IPS DF 6.9 (cell line): ENCODE data around the gene FAF1.
"Not testable (repeated sequence)": the region's sequence is repeated elsewhere in the genome, so short reads cannot be mapped to it uniquely, and the experiment has no call there.

Experiments
- DNase-seq: peaks from one replicate; pipeline ENCODE4 v3.0.0-alpha.2; 2013; ENCODE audit warnings: low read depth, low spot score
- H3K27ac ChIP-seq: one replicate; pipeline ENCODE4 v1.5.1; 2013; ENCODE audit warnings: low read length, control low read depth
- H3K27me3 ChIP-seq: 2 replicates; pipeline ENCODE4 v1.6.1; 2013; ENCODE audit warnings: mild to moderate bottlenecking, low read length; ENCODE audit not compliant: control insufficient read depth, insufficient read depth
- H3K36me3 ChIP-seq: 2 replicates; pipeline ENCODE4 v1.6.1; 2013; ENCODE audit warnings: low read length; ENCODE audit not compliant: control insufficient read depth, insufficient read depth
- H3K4me1 ChIP-seq: 2 replicates; pipeline ENCODE4 v1.6.1; 2013; ENCODE audit warnings: low read length; ENCODE audit not compliant: control insufficient read depth, insufficient read depth
- H3K4me3 ChIP-seq: 2 replicates; pipeline ENCODE4 v1.5.1; 2013; ENCODE audit warnings: mild to moderate bottlenecking, low read length
- H3K9me3 ChIP-seq: 2 replicates; pipeline ENCODE4 v1.6.1; 2013; ENCODE audit warnings: low read length, inconsistent platforms; ENCODE audit not compliant: control insufficient read depth, insufficient read depth
- WGBS: extraction: QIAGEN DNeasy Blood & Tissue Kit; methylation state at CpG from one replicate; pipeline ENCODE4 v1.1.7; 2013; ENCODE audit warnings: mixed read lengths, missing lambda C conversion rate; ENCODE audit not compliant: insufficient read length, insufficient coverage; 5-methylcytosine and 5-hydroxymethylcytosine counted together

The FAF1 gene

DNA sequence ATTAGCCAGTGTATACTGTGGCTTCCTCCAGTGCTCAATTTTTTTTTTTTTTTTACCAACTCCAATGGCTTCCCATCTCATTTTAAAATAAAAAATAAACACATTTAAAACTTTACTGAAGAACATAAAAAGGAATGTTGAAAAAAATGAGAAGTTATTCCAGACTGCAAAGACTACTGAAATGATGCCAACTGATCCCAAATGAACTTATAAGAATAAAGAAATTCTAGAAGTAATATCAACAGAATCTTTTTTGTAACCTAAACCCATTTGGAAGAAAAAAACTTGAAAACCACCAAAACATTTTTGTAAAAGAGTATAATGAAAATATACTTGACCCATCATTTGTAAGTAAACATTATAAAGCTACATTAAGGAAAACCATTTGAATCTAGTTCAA, 129.4 kb downstream of the FAF1 start:
- Histone ChIP-seq H3K9me3 (no peaks in the 10 kb centered on the region; the same call in 1 of the 2 replicates), H3K27ac (no peak overlapping the region), H3K27me3 (no peaks in the 10 kb centered on the region), H3K4me1 (no peaks in the 10 kb centered on the region), H3K36me3 (no peaks in the 10 kb centered on the region), H3K4me3 (no peak overlapping the region)
- DNase-seq, result no peak

DNA sequence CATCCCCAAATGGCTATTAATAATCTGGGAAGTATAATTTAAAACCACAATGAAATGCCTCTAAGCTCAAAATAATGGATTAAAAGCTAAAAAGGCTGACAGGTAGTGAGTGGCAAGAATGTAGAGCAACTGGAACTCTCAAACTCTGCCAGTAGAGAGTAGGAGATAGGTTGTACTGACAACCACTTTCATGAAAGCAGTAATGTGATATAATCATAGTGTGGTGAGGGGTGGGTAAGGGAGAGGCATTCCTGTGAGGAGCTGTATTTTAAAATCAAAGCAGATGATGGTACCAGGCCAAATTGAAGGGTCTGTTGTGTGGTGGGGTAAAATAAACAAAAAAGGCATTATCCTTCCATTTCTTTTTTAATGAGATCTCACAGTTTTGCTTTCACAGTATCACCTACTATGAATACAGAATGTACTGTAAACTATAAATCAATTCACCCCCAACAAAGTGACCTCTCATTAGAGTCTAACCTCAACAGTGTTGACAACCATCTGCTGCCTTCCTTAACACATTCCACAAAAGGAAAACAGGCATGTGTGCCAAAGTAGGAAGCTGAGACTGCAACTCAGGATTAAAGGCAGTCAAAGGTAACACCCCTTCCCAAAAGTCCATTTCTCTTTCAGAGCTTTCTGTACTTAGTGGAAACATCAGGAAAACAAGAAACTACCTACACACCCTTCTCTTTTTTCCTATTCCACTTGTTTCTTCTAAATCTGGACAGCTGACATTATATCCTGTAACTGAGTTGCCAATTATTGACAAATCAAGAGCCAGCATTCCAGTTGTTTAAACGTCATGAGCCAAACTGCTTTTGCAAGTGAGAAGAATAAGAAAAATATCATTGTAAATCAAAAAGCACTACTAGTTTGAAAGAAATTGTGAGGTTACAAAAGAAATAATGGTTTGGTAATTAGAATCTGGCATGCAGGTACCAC, 130.8 kb downstream of the FAF1 start:
- no CpG with 5 or more reads among the region's 1 CpG for WGBS
- H3K36me3 ChIP-seq, result no peaks in the 10 kb centered on the region
- no peaks in the 10 kb centered on the region for H3K4me1 ChIP-seq
- no peaks in the 10 kb centered on the region for H3K27me3 ChIP-seq
- H3K27ac ChIP-seq, result no peak overlapping the region
- no peak for DNase-seq
- H3K9me3 ChIP-seq, result no peaks in the 10 kb centered on the region; the same call in 1 of the 2 replicates
- no peak overlapping the region for H3K4me3 ChIP-seq

- WGBS, result 100% methylated on average over 3 of the region's 4 CpGs
- no peak for DNase-seq
These were observed 132.5 kb downstream of the FAF1 start for GRCh38 chr1:50827546-50827945.

GRCh38 chr1:50826792-50827191, 133.3 kb downstream of the FAF1 start:
- WGBS, result 100% methylated on average over 1 of the region's 21 CpGs

More at GRCh38 chr1:50827546-50827945, 132.5 kb downstream of the FAF1 start:
- H3K36me3 ChIP-seq, result no peaks in the 10 kb centered on the region
- no peak overlapping the region for H3K27ac ChIP-seq
- no peaks in the 10 kb centered on the region for H3K4me1 ChIP-seq
- no peaks in the 10 kb centered on the region for H3K9me3 ChIP-seq
- no peaks in the 10 kb centered on the region for H3K27me3 ChIP-seq
- no peak overlapping the region for H3K4me3 ChIP-seq

DNA sequence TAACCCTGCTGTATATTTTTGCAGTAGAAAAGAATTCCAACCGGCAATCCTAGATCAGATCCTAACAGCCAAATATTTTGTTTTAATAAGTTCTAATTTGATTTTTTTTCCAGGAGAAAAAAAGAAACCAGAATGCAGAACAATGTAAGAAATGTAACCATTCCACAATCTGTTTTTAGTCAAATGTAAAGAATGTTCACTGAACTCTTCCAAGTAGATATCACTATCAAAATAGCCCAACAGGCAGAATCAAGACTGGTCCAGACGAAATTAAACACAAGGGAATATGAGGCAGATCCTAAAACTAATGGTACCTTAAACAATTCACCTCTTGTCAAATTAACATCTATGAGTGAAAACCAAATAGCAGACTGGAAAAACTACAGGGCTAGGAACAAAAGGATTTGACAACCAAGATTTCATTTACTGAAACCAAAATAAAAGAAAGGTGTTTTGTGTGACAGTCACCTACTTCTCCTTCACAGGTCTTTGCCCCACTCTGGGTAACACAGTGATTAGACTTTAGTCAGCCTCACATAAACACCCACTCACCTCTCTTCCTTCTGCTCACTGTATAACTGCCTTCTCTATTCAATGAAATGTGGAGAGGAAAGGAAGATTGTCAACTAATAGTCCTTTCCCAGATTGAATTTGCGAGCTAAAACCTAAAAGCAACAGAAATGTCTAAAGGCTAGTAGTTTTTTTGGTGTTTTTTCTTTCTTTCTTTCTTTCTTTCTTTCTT, 137.9 kb downstream of the FAF1 start:
- Histone ChIP-seq H3K27me3 (no peaks in the 10 kb centered on the region), H3K4me1 (no peaks in the 10 kb centered on the region), H3K9me3 (no peaks in the 10 kb centered on the region), H3K36me3 (no peaks in the 10 kb centered on the region), H3K4me3 (no peak overlapping the region), H3K27ac (no peak overlapping the region)
- no peak for DNase-seq
- no CpG with 5 or more reads among the region's 3 CpGs for WGBS

More at GRCh38 chr1:50826792-50827191, 133.3 kb downstream of the FAF1 start:
- not testable (repeated sequence) for H3K4me3 ChIP-seq, H3K9me3 ChIP-seq, H3K36me3 ChIP-seq, H3K27me3 ChIP-seq, H3K27ac ChIP-seq, H3K4me1 ChIP-seq, DNase-seq

DNA sequence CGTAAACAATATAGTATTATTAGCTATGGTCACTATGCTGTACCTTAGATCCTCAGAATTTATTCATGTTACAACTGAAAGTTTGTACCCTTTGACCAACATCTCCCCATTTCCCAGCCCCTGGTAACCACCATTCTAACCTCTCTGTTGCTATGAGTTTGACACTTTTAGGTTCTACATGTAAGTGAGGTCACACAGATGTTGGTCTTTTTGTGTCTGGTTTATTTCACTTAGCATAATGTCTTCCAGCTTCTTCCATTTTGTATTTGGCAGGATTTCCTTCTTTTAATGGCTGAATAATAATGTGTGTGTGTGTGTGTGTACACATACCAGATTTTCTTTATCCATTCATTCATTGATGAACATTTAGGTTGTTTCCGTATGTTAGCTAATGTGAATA, 139.5 kb downstream of the FAF1 start:
- Histone ChIP-seq H3K27ac (no peak overlapping the region), H3K9me3 (no peaks in the 10 kb centered on the region), H3K4me3 (no peak overlapping the region), H3K27me3 (no peaks in the 10 kb centered on the region), H3K36me3 (no peaks in the 10 kb centered on the region), H3K4me1 (no peaks in the 10 kb centered on the region)
- DNase-seq, result no peak
- no CpG with 5 or more reads among the region's 2 CpGs for WGBS

- Histone ChIP-seq H3K27ac (no peak overlapping the region), H3K4me1 (no peaks in the 10 kb centered on the region), H3K27me3 (no peaks in the 10 kb centered on the region), H3K4me3 (no peak overlapping the region), H3K9me3 (no peaks in the 10 kb centered on the region), H3K36me3 (no peaks in the 10 kb centered on the region)
- no peak for DNase-seq
- WGBS, result no CpG with 5 or more reads among the region's 4 CpGs
These were observed 147.7 kb downstream of the FAF1 start for GRCh38 chr1:50812346-50812745.

GRCh38 chr1:50808296-50808695, 151.8 kb downstream of the FAF1 start:
- no peak overlapping the region for H3K4me3 ChIP-seq
- H3K9me3 ChIP-seq, result no peaks in the 10 kb centered on the region
- no CpG with 5 or more reads among the region's 3 CpGs for WGBS
- no peak for DNase-seq
- no peaks in the 10 kb centered on the region for H3K27me3 ChIP-seq
- H3K36me3 ChIP-seq, result no peaks in the 10 kb centered on the region
- H3K27ac ChIP-seq, result no peak overlapping the region
- H3K4me1 ChIP-seq, result peaks cover 2% of the 10 kb centered on the region; the same call in 1 of the 2 replicates

GRCh38 chr1:50796272-50796671, 163.8 kb downstream of the FAF1 start:
- no peaks in the 10 kb centered on the region for H3K4me1 ChIP-seq
- no peak for DNase-seq
- WGBS, result no CpG with 5 or more reads among the region's 2 CpGs
- H3K36me3 ChIP-seq, result no peaks in the 10 kb centered on the region
- no peak overlapping the region for H3K27ac ChIP-seq
- no peaks in the 10 kb centered on the region for H3K9me3 ChIP-seq
- H3K27me3 ChIP-seq, result no peaks in the 10 kb centered on the region
- no peak overlapping the region for H3K4me3 ChIP-seq

GRCh38 chr1:50793521-50793920, 166.5 kb downstream of the FAF1 start:
- no peaks in the 10 kb centered on the region for H3K27me3 ChIP-seq
- DNase-seq, result no peak
- no peak overlapping the region for H3K27ac ChIP-seq
- no peaks in the 10 kb centered on the region for H3K4me1 ChIP-seq
- no peak overlapping the region for H3K4me3 ChIP-seq
- H3K9me3 ChIP-seq, result no peaks in the 10 kb centered on the region
- WGBS, result no CpG with 5 or more reads among the region's 6 CpGs
- H3K36me3 ChIP-seq, result no peaks in the 10 kb centered on the region
